Body of pancreas (tissue), 4 donors: ENCODE results near the gene CEBPZOS.

Source experiments
- POLR2A ChIP-seq, 3 donors: fragments of 450-650 bp; IDR thresholded peaks; one replicate each; pipeline ENCODE4 v1.6.1; 2016; ENCODE audit warnings: antibody characterized with exemption in 3 of 3, mild to moderate bottlenecking in 2 of 3
- TF ChIP-seq, protein P1 (sequence below), 7 experiments: fragments of 450-650 bp in 4 of 7; fragments of 200-600 bp in 3 of 7; sonication (generic) in 3 of 7; IDR thresholded peaks; one replicate each; pipeline ENCODE4 v1.5.1; 2016 to 2019; ENCODE audit warnings: antibody characterized with exemption in 7 of 7

DNA sequence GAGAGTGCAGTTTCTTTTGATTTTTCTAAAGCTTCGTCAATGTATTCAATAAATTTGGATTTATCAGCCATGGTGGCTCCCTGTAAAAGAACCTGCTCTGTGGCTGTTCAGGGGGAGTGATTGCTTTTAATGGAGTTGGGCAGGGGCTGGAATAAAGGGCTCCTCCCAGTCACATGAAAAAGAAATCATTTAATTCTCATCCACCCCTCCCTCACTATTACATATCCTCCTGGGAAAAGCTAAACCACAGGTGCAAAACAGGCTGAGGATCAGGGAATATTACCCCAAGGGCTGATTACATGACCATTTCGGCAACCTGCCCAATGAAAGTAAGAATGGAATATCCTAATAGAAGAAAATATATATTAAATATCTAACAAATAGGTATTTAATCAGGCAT lies 7.7 kb upstream of the CEBPZOS start, which contains the start of gene SULT6B1:
- TF ChIP-seq, protein P1, sequence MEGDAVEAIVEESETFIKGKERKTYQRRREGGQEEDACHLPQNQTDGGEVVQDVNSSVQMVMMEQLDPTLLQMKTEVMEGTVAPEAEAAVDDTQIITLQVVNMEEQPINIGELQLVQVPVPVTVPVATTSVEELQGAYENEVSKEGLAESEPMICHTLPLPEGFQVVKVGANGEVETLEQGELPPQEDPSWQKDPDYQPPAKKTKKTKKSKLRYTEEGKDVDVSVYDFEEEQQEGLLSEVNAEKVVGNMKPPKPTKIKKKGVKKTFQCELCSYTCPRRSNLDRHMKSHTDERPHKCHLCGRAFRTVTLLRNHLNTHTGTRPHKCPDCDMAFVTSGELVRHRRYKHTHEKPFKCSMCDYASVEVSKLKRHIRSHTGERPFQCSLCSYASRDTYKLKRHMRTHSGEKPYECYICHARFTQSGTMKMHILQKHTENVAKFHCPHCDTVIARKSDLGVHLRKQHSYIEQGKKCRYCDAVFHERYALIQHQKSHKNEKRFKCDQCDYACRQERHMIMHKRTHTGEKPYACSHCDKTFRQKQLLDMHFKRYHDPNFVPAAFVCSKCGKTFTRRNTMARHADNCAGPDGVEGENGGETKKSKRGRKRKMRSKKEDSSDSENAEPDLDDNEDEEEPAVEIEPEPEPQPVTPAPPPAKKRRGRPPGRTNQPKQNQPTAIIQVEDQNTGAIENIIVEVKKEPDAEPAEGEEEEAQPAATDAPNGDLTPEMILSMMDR (IDR thresholded peaks at IDR 0.05), result no peak
- no peak for TF ChIP-seq POLR2A (IDR thresholded peaks at IDR 0.05)
